AML-193 (cell line): ENCODE data around the gene CSMD2.

ENCODE experiments used
- DNase-seq, 2 experiments: peaks; one replicate each; lab custom pipeline; 2025; lab: John Stamatoyannopoulos, UW

CSMD2 gene

GRCh38 chr1:33852711-33853110 is 312.3 kb downstream of the CSMD2 start:
- DNase-seq, result no peak

DNA sequence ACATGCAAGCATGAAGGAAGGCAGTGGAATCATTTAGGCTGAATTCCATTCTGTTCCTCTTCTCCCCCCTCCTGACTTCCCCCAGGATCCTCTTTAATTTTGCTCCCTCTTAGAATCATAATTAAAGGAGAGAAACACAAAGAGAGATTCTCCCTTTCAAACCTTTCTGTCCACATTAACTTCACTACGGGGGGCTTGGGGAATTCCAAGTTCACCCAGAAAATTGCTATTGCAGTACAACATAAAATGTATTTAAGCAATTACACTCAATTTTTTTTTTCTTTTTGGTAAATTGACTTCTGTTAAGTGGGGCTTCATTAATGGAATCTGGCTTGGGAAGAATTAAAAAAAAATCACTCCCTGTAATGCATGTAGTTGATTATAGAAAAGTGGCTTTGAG is 314.5 kb downstream of the CSMD2 start:
- DNase-seq, result no peak

- no peak for DNase-seq
These were observed 315.8 kb downstream of the CSMD2 start for GRCh38 chr1:33849211-33849610.

GRCh38 chr1:33848205-33848937 is 316.7 kb downstream of the CSMD2 start:
- DNase-seq, result no peak

DNA sequence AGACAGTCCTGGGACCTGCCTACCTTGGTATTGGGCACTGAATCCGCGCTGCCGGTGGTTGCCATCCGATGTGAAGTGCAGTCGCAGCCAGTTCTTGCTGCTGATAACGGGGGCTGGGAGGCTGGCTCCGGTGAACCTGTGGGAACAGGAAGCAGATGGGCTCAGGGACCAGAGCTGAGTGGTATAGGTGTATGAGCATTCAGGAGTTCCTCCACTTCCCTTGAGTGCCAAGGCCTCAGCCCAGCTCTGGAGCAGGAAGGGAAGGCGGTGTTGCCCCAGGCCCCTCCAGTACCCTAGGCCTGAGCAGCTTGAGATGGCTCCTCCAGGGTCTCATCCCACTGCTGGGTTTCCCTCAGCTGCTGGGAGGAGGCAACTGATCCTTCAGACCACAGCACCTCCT is 318.2 kb downstream of the CSMD2 start:
- no peak for DNase-seq

- DNase-seq, result no peak
These were observed 320.9 kb downstream of the CSMD2 start for GRCh38 chr1:33844166-33844565.

- no peak for DNase-seq
These were observed 322.7 kb downstream of the CSMD2 start for GRCh38 chr1:33842348-33842747.

- no peak for DNase-seq
These were observed 323.5 kb downstream of the CSMD2 start for GRCh38 chr1:33841494-33841893.

GRCh38 chr1:33837635-33838034 is 327.4 kb downstream of the CSMD2 start:
- no peak for DNase-seq

DNA sequence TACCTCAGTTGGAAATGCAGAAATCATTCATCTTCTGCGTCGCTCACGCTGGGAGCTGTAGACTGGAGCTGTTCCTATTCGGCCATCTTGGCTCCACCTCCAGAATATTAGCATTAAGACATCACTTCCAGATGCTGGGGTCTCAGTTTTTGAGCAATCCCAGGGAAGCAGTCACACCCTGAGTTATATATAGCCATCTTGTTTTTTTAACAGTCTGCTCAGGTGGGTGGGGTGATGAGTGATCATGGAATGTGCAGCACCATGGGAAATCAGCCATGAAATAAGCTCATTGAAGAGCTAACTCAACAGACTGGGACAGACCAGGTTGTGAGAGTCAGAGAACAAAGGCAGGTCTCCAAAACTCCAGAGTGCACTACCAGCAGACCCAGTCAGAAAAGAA is 328.1 kb downstream of the CSMD2 start:
- no peak for DNase-seq

DNA sequence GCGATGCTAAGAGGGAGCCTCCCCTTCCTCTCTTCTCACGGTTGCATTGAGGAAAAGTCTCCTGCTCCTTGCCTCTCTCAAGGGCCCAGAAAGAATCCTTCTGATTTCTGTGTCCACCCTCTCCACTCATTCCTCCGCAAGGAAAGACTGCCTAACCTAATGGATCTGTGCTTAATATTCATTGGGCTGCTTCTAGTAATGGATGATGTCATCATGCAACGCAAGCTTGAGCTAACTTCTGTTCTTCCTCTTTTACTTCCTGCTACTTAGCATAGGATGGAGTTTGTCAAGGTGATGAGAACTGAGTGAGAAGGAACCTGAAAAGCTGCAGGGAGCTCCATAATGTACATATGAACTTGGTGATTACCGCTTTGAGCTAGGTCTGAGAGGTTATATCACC is 336.4 kb downstream of the CSMD2 start:
- no peak for DNase-seq

DNA sequence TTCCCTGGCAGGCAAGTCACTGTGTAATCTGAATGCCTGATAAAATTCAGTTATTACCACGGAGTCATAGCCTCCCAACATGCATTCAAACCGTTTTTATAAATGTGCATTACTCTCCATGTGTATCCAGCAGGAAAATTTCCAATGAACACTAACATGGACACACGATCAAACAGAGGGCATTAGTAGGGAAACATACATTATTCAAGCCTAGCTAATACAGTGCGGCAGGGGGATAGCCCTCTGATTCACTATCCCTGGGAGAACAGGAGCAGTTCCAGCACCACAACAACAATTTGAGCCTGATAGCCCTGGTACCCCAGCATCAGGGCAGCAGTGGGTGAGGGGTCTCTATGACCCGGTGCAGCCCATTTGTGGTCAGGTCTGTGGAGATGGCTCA is 337.0 kb downstream of the CSMD2 start:
- no peak for DNase-seq

DNA sequence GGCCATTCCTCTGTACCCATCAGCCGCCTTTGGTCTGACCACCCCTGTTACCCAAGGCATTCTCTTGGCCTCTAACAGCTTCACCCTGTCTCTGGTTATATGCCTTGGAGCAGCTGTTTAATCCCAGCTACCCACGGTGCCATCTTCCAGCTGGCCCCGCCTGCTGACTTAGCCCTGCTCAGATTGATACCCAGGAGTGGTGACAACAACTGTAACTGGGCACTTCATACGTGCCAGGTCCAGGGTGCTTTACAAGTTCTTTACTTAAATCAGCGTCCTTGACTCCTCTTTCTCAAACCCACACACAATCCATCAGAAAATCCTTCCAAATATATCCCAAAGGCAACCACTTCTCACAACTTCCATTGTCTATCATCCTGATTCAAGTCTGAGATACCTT is 338.3 kb downstream of the CSMD2 start:
- no peak for DNase-seq

- no peak for DNase-seq
These were observed 338.7 kb downstream of the CSMD2 start for GRCh38 chr1:33826311-33826710.

- no peak for DNase-seq
These were observed 339.5 kb downstream of the CSMD2 start for GRCh38 chr1:33825506-33825905.

GRCh38 chr1:33824971-33825370 is 340.1 kb downstream of the CSMD2 start:
- DNase-seq, result no peak

DNA sequence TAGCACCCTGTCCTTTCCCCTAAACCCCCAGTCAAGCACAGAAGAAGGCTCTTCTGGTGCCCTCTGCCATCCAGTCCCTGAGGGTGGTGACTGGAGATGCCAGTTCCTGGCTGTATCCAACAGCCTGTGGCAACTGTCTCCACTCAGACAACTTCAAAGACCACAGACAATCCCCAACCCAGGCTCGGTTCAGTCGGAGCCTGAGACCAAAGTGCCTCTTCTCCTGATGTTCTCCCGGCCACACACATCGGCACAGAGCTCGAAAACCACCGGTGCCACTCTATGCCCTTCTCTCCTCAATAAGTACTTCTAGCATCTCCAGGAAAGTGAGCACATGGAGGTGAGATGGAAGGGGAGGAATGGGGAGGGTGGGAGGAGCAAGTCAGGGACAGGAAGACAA is 340.7 kb downstream of the CSMD2 start:
- DNase-seq, result no peak

DNA sequence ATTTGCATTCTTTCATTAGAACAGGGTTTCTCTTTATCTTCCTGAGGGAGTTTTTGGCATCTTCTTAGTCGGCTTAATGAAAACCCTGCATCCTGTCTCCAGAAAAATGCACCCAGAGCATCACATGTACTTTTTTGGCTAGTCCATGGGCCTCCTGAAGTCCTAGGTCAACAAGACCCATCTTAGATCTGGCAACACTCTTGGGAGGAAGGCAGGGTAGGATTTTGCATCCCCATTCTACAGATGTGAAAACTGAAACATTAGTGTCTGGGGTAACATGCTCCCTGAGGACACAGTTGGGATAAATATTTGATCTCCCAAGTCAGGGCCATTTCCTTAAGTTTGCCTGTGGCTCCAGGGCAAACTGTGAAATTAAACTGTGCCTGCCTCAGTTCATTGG is 341.2 kb downstream of the CSMD2 start:
- no peak for DNase-seq

GRCh38 chr1:33823401-33823800 is 341.6 kb downstream of the CSMD2 start:
- no peak for DNase-seq

DNA sequence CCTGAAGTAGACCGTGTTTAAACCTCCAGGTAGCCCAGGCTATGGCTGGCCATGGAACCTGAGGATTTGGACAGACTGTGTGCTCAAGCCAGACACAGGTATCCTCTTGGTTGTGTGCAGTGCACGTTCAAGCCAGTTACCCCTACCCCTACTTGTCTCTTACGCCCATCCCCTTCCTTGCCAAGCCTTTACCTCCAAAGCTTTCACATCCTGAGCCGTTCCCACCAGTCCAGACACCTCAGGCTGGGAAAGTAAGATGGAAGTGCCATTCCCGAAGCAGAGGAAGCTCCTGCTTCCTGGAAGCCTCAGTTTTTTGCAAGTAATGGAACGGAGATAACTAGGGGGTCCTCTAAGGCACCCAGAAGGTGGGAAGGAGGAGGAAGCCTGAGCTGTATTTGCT is 342.6 kb downstream of the CSMD2 start:
- DNase-seq, result no peak

GRCh38 chr1:33821291-33821690 is 343.7 kb downstream of the CSMD2 start:
- no peak for DNase-seq

DNA sequence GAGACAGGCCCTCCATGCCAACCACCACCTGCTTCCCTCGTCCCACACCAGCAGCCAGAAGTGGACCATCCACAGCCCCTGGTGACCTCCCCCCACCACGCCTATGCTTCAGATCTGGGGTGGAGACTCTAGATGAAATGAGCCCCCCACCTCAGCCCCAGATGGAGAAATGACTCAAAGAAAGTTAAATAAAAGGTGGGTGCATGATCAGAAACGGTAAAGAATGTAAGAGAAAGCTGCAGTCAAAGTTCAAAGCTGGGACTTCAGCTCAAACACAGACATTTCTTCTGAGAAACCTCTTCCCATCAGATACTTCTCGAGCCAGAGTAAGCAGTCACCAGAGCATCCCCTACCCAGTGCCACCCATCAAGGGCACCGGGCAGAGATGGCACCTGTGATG is 344.2 kb downstream of the CSMD2 start:
- no peak for DNase-seq

DNA sequence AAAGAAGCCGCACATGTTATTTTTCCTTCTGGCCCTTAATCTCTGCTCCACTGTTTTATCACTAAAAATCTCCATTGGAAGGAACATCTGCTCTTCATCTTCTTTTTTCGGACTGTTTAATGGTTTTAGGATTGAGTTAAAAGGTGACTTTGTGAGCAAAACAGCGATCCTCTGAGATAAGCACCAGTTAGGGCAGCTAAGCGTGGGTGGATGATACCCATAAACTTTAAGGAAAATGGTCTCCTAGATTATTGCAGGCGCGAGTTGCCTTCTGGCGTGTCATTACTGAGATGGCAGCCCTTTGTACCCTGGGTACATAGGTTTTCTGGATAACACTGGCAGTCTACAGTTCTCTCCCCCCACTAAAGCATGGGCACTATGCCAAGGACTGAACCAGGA is 345.1 kb downstream of the CSMD2 start:
- no peak for DNase-seq

GRCh38 chr1:33819290-33819912 is 345.6 kb downstream of the CSMD2 start:
- DNase-seq, result no peak
